Measurements from ENCODE around the gene TTBK2.

DNA sequence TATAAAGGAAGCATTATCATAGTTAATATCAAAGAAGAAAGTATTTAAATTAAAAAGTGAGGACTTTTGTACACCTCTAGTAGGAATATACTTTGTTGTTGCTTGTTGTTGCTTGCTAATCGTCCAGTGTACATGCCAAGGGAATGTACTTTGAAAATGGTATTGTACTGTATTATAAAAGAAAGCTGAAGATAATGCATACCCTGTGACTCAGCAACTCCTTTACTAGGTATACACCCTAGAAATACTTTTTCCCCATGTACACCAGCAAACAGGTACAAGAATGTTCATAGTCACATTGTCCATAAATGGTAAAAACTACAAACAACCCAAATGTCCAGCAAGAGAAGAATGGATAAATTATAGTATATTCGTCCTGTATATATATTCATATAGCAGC, 12.0 kb downstream of the TTBK2 start:
- TF ChIP-seq, protein P1, sequence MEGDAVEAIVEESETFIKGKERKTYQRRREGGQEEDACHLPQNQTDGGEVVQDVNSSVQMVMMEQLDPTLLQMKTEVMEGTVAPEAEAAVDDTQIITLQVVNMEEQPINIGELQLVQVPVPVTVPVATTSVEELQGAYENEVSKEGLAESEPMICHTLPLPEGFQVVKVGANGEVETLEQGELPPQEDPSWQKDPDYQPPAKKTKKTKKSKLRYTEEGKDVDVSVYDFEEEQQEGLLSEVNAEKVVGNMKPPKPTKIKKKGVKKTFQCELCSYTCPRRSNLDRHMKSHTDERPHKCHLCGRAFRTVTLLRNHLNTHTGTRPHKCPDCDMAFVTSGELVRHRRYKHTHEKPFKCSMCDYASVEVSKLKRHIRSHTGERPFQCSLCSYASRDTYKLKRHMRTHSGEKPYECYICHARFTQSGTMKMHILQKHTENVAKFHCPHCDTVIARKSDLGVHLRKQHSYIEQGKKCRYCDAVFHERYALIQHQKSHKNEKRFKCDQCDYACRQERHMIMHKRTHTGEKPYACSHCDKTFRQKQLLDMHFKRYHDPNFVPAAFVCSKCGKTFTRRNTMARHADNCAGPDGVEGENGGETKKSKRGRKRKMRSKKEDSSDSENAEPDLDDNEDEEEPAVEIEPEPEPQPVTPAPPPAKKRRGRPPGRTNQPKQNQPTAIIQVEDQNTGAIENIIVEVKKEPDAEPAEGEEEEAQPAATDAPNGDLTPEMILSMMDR (IDR thresholded peaks at IDR 0.05; ENCODE audit: low read depth, low read length): no peak
- TF ChIP-seq EZH2phosphoT487 (IDR thresholded peaks at IDR 0.05; ENCODE audit: low read depth): no peak

Data from OCI-LY3 (cell line).